Parathyroid adenoma (tissue), 2 donors: ENCODE results near the gene ZNF273.
"Not testable (repeated sequence)": the region's sequence is repeated elsewhere in the genome, so short reads cannot be mapped to it uniquely, and the experiment has no call there.

Experiments used
- H2AFZ ChIP-seq: fragments of 300-600 bp; sonication (generic); one replicate; pipeline ENCODE4 v1.7.0; 2017; ENCODE audit warnings: antibody characterized with exemption, mild to moderate bottlenecking
- H3K27ac ChIP-seq: fragments of 300-600 bp; sonication (generic); one replicate; pipeline ENCODE4 v1.7.0; 2017
- H3K27me3 ChIP-seq: fragments of 300-600 bp; sonication (generic); one replicate; pipeline ENCODE4 v1.7.0; 2017; ENCODE audit warnings: low read length; ENCODE audit not compliant: control insufficient read depth, insufficient read depth
- H3K36me3 ChIP-seq: fragments of 300-600 bp; sonication (generic); one replicate; pipeline ENCODE4 v1.7.0; 2017; ENCODE audit warnings: low read length; ENCODE audit not compliant: control insufficient read depth, insufficient read depth
- H3K4me1 ChIP-seq: fragments of 300-600 bp; sonication (generic); one replicate; pipeline ENCODE4 v1.7.0; 2017; ENCODE audit warnings: control low read depth
- H3K4me2 ChIP-seq: fragments of 300-600 bp; sonication (generic); one replicate; pipeline ENCODE4 v1.7.0; 2017; ENCODE audit warnings: low read length
- H3K4me3 ChIP-seq: fragments of 300-600 bp; sonication (generic); one replicate; pipeline ENCODE4 v1.7.0; 2017; ENCODE audit warnings: low read depth, low read length
- H3K79me2 ChIP-seq: fragments of 300-600 bp; sonication (generic); one replicate; pipeline ENCODE4 v1.7.0; 2017; ENCODE audit warnings: control low read depth
- H3K9ac ChIP-seq: fragments of 300-600 bp; sonication (generic); one replicate; pipeline ENCODE4 v1.7.0; 2017; ENCODE audit warnings: mild to moderate bottlenecking
- H3K9me3 ChIP-seq: fragments of 300-600 bp; sonication (generic); one replicate; pipeline ENCODE4 v1.7.0; 2017; ENCODE audit warnings: low read length; ENCODE audit not compliant: control insufficient read depth
- CTCF ChIP-seq: fragments of 300-600 bp; sonication (generic); IDR thresholded peaks from one replicate; pipeline ENCODE4 v1.7.0; 2017; ENCODE audit warnings: antibody characterized with exemption, mild to moderate bottlenecking
- donor health status: primary hyperparathyroidism.

Gene ZNF273

GRCh38 chr7:64892116-64892515 lies 11.0 kb upstream of the ZNF273 start:
- Histone ChIP-seq H3K27ac (no peak overlapping the region), H3K9me3 (no peaks in the 10 kb centered on the region), H3K4me2 (no peak overlapping the region), H3K79me2 (no peaks in the 10 kb centered on the region), H3K27me3 (no peaks in the 10 kb centered on the region), H3K4me1 (no peaks in the 10 kb centered on the region), H3K4me3 (no peak overlapping the region), H3K9ac (no peak overlapping the region), H3K36me3 (no peaks in the 10 kb centered on the region), H2AFZ (no peak overlapping the region)
- no peak for TF ChIP-seq CTCF

GRCh38 chr7:64892666-64893309 lies 10.3 kb upstream of the ZNF273 start:
- H3K4me3 ChIP-seq = no peak overlapping the region
- H3K27ac ChIP-seq = no peak overlapping the region
- H3K4me2 ChIP-seq = no peak overlapping the region
- H3K9ac ChIP-seq = no peak overlapping the region
- H3K4me1 ChIP-seq = no peaks in the 10 kb centered on the region
- no peak for TF ChIP-seq CTCF
- no peak overlapping the region for H2AFZ ChIP-seq
- no peaks in the 10 kb centered on the region for H3K27me3 ChIP-seq
- H3K36me3 ChIP-seq = no peaks in the 10 kb centered on the region
- no peaks in the 10 kb centered on the region for H3K9me3 ChIP-seq
- H3K79me2 ChIP-seq = no peaks in the 10 kb centered on the region

- Histone ChIP-seq H3K4me3 (no peak overlapping the region), H3K9ac (no peak overlapping the region), H3K36me3 (no peaks in the 10 kb centered on the region), H2AFZ (no peak overlapping the region), H3K79me2 (no peaks in the 10 kb centered on the region), H3K27me3 (no peaks in the 10 kb centered on the region), H3K27ac (no peak overlapping the region), H3K9me3 (no peaks in the 10 kb centered on the region), H3K4me1 (no peaks in the 10 kb centered on the region), H3K4me2 (no peak overlapping the region)
- no peak for TF ChIP-seq CTCF
These were observed 9.7 kb upstream of the ZNF273 start for GRCh38 chr7:64893401-64893800.

- not testable (repeated sequence) for H3K36me3 ChIP-seq, H3K79me2 ChIP-seq, H3K27ac ChIP-seq, H3K4me2 ChIP-seq, H3K9ac ChIP-seq, H3K4me3 ChIP-seq, H3K9me3 ChIP-seq, H3K4me1 ChIP-seq, H3K27me3 ChIP-seq
- H2AFZ ChIP-seq = peak overlapping the region; percentile 86
These were observed 640 bp upstream of the ZNF273 start for GRCh38 chr7:64902461-64902805.

GRCh38 chr7:64904008-64904407 lies 935 bp downstream of the ZNF273 start:
- Histone ChIP-seq H3K9ac (no peak overlapping the region), H2AFZ (no peak overlapping the region), H3K4me1 (no peaks in the 10 kb centered on the region), H3K9me3 (no peaks in the 10 kb centered on the region), H3K4me3 (peak overlapping the region; percentile 70), H3K36me3 (no peaks in the 10 kb centered on the region), H3K4me2 (peak overlapping the region; percentile 75), H3K79me2 (no peaks in the 10 kb centered on the region), H3K27ac (no peak overlapping the region), H3K27me3 (no peaks in the 10 kb centered on the region)
- TF ChIP-seq CTCF = no peak
